Inflammatory macrophage (primary cell): ENCODE measurements around the gene LGALS13.

Experiments used
- DNase-seq, 2 donors: peaks; one replicate each; pipeline ENCODE4 v3.0.0-alpha.2; 2020 to 2022
- total RNA-seq, 18 experiments: gene quantifications; one replicate each; lab custom pipeline; 2026; ENCODE audit warnings: mixed read lengths in 6 of 18, inconsistent platforms in 2 of 18; lab: John Stamatoyannopoulos, UW

LGALS13 gene, protein sequence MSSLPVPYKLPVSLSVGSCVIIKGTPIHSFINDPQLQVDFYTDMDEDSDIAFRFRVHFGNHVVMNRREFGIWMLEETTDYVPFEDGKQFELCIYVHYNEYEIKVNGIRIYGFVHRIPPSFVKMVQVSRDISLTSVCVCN
- total RNA-seq = 0 to 0.09 (median 0) reads per million in 18 experiments

DNA sequence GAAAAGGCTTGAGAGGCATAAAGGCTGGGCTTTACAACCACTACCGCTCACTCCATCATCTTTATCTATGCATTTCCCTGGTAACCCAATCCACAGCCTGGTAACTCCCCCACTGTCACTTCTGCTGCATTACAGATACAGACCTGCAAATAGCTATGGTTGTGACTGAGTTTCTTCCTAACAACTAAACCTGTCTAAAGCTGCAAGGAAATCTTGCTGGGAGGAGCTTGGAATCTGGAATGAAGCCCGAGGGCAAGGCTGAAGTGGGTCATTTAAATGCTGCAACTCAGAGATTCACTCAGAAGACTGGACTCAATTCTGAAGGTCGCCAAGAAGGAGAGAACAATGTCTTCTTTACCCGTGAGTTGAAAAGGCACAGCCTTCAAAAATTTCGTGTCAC lies at the start of gene LGALS13:
TSS of gene LGALS13 (plus strand) at position 301 of the 400 bp plus-strand sequence. CDS start at position 346, 45 bp downstream.
- no peak for DNase-seq

DNA sequence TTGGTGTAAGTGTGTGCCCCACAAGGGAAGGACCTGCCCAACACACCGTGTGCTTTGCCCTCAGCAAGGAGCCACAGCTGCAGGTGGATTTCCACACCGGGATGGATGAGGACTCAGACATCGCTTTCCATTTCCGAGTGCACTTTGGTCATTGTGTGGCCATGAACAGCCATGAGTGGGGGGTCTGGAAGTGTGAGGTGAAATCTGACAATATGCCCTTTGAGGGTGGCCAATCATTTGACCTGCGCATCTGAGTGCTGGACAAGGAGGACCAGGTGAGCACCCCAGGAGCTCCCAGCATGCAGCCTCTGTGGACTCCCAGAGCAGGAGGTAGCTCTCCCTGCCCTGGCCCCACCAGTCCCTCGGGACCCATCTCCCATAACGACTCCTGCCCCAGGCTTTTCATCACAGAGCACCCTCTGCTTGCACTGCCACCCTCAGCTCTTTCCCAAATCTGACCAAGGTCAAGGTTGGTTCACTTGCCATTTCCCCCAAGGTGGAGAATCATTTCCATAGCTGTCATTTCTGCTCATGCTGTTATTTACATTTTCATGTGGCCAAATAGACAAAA lies 49.2 kb upstream of the LGALS13 start:
- no peak for DNase-seq

DNA sequence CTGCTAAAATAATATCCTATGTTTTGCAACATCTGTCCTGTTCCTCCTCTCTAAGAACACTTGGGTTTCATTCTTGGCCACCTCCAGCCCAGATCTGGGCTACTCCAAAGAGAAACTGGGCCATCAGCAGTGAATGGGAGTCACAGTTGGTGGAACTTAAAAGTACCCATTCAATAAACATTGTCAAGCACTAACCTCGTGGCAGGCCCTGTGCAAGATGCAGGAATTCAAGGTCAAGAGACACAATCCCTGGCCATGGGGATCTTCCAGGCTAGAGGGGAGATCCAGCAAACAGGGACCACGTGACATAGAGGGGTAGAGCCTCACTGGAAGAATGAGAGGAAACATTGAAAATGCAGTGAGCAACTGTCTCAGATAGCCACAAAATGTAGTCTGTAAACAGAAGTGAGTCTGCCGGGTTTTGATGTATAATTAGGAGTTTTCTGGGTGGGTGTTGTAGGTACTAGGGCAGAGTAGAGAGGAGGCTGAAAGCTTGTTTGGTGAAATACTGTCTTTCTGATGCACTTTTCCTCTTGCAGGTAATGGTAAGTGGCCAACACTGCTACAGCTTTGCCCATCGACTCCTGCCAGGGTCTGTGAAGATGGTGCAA lies 47.5 kb upstream of the LGALS13 start:
- DNase-seq = no peak

DNA sequence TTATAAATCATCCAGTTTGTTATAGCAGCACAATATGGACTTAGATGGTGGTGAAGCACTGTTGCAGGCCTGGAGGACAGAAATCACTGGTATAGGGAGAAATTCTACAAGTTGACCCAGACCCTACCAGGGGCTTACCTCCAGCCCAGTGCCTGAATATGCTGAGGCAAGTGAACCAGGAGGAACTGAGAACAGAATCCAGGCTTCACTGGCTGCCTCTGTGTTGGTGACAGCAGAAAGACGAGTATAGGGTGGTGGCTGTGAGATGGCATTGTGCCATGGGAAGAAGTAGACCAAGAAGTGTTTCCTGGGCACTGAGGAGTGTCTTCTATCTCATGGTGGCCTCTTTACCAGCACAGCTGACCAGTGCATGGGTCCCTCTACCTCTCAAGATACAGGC lies 46.4 kb upstream of the LGALS13 start:
- no peak for DNase-seq

DNA sequence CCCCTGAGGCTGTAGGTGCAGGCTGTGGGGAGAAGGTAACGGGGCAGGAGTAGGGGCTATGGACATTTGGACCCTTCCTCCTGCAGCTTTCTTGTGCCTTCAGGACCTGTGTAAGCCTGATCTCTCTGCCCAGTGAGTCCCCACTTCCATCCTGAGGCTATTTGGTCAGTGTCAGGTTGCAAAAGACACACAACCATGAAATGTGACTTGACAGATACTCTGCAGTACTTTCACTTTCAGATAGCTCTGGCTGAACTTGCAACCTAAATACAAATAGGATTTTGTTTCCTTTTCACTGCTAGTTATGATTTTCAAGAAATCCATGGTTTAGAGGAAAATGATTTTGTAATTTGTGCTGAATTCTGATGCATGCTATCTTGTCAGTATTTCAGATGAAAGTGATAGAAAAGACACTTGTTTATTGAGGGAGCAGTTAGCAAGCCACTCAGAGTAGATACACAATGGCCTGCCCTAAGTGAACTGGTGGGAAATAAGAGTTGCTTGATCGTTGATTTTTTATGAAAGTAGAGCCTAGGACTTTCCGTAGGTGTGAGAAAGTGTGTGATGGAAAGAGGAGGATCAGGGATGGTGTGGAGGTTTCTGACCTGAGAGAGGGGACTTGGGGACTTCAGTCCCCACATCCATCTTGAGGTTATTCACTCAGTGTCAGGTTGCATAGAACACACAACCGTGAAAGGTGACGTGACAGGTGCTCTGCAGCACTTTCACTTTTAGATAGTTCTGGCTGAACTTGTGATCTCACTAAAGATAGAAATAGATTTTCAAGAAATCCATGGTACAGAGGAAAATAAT lies 44.3 kb upstream of the LGALS13 start:
- peak; percentile 25 to 37 for DNase-seq

DNA sequence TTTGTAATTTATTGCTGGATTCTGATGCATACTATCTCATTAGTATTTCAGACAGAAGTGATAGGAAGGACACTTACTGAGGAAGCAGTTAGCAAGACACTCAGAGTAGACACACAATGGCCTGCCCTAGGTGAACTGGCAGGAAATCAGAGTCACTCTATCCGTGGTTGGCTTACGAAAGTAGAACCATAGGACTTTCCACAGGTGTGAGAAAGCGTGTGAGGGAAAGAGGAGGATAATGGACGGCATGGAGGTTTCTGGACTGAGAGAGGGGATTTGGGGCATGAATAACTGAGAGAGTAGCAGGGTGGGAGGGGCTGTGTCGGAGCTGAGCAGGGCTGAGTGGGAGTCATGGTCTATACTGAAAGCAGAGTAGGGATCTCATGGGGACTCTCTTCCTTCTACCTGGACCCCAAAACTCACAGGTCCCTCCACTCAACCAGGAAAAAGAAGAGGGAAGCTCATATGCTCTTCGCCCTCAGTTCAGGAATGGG lies 43.7 kb upstream of the LGALS13 start:
- no peak for DNase-seq

DNA sequence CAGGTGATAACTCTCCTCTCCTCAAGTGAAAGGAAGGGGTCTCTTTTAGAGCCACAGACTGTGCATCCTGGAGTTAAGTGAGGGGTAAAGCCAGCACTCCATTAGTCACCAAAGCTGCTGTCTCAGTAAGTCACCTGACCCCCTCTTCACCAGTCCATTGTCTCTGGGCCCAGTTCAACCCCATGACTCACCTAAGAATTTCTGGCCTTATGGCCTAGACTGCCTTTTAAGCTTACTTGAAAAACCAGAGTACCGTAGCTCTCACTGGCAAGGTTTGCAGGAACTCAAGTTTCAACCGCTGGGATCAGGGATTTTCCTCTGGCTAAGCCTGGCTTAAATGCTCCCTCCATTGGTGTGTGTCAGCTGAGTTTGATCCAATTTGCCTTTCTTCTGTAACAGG lies 38.9 kb upstream of the LGALS13 start:
- DNase-seq = no peak

DNA sequence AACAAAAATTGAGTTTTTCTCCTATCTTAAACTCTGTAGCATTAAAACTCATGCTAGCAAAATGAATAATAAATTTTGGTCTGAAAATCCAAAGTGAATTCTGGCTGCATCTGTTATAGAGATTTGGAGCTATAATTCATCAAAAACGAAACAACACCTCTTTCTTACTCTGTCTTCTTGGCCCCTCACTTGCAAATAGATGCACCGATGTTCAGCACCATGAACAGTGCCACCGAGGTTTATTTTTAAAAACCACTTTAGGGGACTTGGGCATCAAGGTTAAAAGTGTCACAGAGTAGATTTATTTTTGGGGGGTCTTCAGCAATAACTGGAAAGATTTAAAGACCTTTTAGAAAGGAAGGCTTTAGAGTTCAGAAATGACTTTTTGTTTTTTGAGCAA lies 36.3 kb upstream of the LGALS13 start:
- no peak for DNase-seq

DNA sequence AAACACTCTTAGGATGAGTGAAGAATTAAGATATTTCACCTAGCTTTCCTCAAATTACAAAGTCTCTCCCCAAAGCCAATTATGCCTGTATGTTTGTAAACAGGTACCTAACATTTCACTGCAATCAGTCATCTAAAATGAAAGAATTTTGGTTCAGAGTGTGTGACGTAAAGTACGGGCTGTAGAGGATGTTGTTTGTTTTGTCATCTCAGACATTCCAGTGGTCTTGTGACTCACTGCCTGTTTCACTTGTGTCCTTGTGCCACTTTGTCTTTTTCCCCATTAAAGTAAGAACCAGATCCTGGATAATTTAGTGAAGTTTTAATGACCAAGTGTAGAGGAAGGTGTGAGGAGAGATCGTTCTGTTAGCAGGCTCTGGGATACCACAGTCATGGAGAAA lies 33.7 kb upstream of the LGALS13 start:
- no peak for DNase-seq

DNA sequence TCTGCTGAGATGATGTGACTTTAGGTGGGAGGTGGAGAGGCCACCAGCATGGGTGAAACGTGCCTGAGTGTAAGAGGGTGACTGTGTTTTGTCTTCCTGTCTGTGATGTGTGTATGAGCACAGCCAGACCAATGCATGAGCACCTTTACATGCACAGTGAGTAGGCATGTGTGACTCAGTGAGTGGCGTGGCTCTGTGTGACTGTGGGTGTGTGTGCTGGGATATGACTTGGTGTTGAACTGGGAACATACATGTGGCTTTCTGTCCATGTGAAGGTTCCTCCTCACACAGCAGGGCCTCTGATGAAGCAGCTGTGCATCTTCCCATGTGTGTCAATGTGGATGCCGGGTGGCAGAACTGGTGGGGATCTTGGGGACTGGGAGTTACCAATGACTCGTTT lies 19.9 kb upstream of the LGALS13 start:
- no peak for DNase-seq

DNA sequence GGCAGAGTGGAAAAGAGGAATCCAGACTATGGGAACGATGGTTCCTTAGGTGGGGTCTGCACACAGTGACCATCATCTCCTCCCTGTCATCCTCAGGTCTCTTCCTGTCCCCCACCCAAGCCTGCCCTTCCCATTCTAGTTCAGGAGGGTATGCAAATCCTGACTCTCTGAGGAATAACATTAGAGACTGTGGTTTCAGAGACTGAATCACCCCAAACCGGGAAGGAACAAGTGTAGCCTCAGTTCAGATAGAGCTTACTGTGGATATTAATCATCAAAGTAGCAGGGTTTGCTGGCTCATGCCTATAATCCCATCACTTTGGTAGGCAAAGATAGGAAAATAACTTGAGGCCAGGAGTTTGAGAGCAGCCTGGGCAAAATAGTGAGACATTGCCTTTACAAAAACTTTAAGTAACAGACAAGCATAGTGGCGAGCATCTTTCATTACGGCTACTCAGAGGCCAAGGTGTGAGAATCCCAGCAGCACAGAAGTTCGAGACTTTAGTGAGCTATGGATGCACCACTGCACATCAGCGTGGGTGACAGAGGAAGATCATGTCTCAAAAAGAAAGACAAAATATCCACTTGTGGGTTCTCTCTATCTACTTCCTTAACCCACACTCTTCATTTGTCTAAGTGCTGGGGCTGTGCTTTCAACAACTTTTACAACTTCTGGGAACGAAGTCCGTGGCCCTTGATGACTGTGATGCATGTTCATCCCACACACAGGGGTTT lies 19.3 kb upstream of the LGALS13 start:
- no peak for DNase-seq

DNA sequence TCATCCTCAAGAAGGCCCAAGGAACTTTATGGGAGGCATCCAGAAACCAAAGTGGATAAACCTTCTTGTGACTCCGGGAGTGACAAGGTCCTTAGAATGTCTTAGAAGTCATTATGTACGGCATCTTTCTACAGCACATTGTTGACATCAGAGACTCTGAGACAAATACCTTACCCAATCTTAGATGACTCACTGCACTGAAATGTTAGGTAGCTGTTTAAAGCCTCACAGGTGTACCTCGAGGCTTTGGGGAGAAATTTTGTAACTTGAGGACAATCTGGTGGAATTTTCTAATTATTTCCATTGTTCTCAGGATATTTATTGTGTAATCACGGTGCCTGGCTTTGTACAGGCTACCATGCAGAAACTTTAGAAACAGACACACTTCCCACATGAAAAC lies 14.8 kb upstream of the LGALS13 start:
- no peak for DNase-seq

DNA sequence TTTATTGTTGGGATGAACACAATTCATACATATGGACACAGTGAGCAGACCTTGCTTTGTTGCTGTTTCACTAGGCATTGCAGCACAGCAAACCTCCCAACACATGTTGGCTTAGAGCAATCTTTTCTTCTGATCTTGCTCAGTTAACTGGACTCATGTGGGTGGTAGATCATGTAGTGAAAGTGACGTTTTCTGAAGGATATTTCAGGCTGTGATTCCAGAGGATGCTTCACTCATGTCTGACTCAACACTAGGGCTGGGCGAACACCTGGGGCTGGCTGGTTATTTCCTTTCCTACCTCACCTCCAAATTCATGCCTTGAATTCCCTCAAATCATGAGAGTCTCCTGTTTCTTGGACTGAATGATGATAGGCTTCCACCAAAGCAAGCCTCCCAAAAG lies 14.3 kb upstream of the LGALS13 start:
- no peak for DNase-seq

DNA sequence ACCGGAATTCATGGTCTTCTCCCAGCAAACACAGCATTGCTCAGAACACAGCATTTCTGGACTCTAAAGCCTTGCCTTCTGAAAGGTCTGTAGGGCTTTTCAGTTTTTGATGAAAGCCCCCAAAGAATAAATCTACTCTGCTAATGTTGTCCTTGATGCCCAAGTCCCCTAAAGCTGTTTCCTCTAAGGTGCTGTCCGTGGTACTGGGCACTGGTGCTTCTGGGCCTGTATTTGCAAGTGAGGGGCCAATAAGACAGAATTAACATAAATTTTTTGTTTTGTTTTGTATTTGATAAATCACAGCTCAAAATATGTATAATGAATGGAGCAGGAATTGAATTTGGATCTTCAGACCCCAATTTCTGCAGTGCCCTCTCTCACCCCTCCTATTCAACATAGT lies 12.1 kb upstream of the LGALS13 start:
- DNase-seq = no peak

DNA sequence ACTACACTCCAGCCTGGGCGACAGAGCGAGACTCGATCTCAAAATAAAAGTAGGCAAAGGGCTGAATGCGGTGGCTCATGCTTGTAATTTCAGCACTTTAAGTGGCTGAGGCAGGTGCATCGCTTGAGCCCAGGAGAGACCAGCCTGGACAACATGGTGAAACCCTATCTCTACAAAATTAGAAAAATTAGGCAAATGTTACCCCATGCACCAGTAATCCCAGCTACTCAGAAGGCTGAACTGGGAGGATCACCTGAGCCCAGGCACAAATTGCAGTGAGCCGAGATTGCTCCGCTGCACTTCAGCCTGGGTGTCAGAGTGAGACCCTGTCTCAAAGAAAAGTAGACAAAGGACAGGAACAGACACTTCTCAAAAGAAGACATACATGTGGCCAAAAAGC lies 9.9 kb upstream of the LGALS13 start:
- DNase-seq = no peak

DNA sequence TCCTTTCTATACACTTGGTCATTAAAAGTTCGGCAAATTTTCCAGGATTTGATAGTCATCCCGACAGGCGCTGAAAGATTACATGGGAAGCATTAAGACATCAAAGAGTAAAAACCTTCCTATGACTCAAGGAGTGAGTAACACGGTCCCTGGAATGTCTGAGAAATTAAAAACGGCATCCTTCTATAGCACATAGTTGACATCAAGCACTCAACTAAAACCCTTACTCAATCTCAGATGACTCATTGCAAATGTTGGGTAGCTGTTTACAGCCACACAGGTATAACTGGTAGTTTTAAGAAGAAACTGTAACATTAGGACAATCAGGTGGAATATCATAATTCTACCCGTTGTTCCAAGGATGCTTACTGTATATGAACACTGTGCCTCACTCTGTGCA lies 6.4 kb upstream of the LGALS13 start:
- no peak for DNase-seq

DNA sequence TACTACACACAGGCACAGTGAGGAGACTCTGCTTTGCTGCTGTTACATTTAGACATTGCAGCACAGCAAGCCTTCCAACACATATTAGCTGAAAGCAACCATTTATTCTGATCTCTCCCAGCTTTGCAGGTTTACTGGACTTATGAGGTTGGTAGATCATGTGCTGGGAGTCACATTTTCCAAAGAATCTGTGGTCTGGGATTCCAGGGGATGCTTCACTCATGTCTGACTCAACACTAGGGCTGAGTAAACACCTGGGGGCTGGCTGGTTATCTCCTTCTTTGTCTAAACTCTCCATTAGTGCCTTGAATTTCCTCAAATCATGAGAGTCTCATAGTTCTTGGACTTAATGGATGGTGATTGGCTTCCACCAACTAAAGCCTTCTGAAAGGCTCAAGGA lies 5.4 kb upstream of the LGALS13 start:
- DNase-seq = no peak

DNA sequence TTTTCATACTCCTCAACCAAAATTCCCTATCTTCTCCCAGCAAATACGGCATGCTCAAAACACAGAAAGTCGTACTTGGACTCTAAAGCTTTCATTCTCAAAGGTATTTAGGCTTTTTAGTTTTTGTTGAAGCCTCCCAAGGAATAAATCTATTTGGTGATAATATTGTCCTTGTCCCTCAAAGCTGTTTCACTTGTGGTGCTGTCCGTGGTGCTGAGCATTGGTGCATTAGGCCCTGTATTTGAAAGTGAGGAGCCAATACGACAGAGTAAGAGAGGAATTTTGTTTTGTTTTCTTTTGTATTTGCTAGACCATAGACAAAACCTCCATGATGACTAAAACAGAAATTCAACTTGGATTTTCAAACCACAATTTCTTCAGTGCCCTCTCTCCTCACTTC lies 3.2 kb upstream of the LGALS13 start:
- peak in 1 of 2 donors; percentile 11 for DNase-seq

DNA sequence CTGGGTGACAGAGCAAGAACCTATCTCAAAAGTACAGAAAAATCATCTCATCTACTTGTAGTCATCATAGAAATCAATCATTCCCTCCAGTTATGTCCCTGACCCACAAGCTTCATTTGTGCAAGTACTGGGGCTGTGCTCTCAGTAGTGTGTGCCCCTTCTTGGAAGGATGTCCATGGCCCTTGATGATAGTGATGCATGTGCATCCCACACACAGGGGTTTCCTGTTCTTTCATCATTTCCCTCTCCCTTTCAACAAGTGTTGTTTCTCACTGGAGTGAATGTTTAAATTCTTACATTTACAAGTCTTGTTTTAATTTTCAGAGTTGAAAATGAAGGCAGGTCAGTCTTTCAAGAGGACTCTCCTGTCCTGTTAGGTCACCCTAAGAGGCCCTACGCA lies 1.5 kb downstream of the LGALS13 start:
- no peak for DNase-seq

DNA sequence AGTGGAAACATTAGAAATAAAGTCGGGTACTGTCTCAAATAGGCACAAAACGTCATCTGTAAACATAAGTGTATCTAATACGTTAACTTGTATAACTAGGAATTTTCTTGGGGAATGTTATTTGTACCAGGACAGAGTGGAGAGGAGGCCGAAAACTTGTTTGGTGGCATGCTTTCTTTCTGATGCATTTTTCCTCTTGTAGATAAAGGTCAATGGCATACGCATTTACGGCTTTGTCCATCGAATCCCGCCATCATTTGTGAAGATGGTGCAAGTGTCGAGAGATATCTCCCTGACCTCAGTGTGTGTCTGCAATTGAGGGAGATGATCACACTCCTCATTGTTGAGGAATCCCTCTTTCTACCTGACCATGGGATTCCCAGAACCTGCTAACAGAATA lies 4.7 kb downstream of the LGALS13 start:
- no peak for DNase-seq

DNA sequence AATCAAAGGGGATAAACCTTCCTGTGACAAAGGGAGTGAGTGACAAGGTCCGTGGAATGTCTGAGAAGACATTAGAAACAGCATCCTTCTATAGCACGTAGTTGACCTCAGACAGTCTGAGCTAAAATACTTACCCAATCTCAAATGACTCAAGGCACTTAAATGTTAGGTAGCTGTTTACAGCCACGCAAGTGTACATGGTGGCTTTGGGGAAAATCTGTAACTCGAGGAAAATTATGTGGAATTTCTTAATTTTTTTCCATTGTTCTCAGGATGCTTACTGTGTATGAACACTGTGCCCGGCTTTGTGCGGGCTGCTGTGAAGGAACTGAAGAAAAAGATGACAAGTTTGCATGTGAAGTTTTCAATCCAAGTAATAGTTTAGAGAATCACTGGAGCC lies 5.2 kb downstream of the LGALS13 start:
- DNase-seq = no peak

DNA sequence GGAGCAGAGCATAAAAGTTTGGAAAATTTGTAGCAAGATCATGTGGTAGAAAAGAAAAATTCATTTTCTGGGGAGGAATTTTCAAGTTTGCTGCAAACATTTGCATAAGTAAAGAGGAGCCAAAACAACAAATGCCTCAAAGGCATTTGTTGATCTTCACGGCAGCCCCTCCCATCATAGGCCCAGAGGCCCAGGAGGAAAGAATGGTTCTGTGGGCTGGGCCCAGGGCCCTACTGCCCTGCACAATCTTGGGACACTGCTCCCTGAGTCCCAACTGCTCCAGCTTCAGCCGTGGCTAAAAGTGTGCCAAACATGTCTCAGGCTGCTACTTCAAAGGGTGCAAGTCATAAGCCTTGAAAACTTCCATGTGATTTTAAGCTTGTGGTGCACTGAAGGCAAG lies 11.3 kb downstream of the LGALS13 start:
- no peak for DNase-seq

DNA sequence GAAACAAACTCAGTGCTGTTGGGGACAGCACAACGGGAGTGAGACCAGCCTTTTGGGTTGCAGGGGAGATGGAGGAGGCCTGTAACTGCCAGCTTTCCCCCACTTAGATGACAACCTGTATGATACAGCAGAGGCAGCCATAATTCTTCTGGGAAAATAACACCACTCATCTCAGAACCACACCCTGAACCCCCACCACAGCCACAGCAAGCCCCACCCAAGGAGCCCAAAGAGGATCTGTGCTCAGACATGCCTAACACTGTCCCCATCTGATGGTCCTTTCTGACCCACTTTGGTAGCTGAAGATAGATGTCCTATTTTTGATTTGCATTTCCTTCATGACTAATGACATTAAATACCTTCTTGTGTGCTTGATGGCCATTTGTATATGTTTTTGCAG lies 15.4 kb downstream of the LGALS13 start:
- no peak for DNase-seq
